Tracheal epithelial cell (primary cell): ENCODE data around the gene NIPBL. TPM values are rescaled to one million over a fixed set of nuclear protein-coding genes. Genes with fewer than 3 reads are reported as not detected.

Experiments used
- total RNA-seq: library from RNA; depleted of rRNA; stranded (reverse); fragments of >200 nt; gene quantifications from 2 replicates; pipeline ENCODE4 v1.2.1, GENCODE V29; 2014

The NIPBL gene, protein sequence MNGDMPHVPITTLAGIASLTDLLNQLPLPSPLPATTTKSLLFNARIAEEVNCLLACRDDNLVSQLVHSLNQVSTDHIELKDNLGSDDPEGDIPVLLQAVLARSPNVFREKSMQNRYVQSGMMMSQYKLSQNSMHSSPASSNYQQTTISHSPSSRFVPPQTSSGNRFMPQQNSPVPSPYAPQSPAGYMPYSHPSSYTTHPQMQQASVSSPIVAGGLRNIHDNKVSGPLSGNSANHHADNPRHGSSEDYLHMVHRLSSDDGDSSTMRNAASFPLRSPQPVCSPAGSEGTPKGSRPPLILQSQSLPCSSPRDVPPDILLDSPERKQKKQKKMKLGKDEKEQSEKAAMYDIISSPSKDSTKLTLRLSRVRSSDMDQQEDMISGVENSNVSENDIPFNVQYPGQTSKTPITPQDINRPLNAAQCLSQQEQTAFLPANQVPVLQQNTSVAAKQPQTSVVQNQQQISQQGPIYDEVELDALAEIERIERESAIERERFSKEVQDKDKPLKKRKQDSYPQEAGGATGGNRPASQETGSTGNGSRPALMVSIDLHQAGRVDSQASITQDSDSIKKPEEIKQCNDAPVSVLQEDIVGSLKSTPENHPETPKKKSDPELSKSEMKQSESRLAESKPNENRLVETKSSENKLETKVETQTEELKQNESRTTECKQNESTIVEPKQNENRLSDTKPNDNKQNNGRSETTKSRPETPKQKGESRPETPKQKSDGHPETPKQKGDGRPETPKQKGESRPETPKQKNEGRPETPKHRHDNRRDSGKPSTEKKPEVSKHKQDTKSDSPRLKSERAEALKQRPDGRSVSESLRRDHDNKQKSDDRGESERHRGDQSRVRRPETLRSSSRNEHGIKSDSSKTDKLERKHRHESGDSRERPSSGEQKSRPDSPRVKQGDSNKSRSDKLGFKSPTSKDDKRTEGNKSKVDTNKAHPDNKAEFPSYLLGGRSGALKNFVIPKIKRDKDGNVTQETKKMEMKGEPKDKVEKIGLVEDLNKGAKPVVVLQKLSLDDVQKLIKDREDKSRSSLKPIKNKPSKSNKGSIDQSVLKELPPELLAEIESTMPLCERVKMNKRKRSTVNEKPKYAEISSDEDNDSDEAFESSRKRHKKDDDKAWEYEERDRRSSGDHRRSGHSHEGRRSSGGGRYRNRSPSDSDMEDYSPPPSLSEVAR (N-terminal part only)
- total RNA-seq: 13.7 and 20.2 TPM in 2 replicates

GRCh38 chr5:36876299-36876964, at the start of gene NIPBL:
Gene NIPBL, plus strand, starts transcription at chr5:36876769. Its CDS starts 76,928 bp downstream, at chr5:36953697.

